Thymus (tissue), 11 donors: Measurements from ENCODE around the gene KCNJ14. TPM values are rescaled to one million over a fixed set of nuclear protein-coding genes. Genes with fewer than 3 reads are reported as not detected.
"Not testable (repeated sequence)": the region's sequence is repeated elsewhere in the genome, so short reads cannot be mapped to it uniquely, and the experiment has no call there.

ENCODE experiments used
- DNase-seq, 9 donors: peaks; one replicate each; pipeline ENCODE4 v3.0.0-alpha.2; 2013; ENCODE audit warnings: low spot score in 9 of 9, low read depth in 6 of 9, missing footprints in 1 of 9
- H3K27ac ChIP-seq, 2 donors: one replicate each; pipeline ENCODE4 v1.5.1; 2013; ENCODE audit warnings: control low read depth in 1 of 2, low read depth in 1 of 2, low read length in 1 of 2, mild to moderate bottlenecking in 1 of 2, moderate library complexity in 1 of 2
- H3K27me3 ChIP-seq, 2 donors: one replicate each; pipeline ENCODE4 v1.5.1; 2013; ENCODE audit warnings: low read length in 1 of 2; ENCODE audit not compliant: control insufficient read depth in 2 of 2, insufficient read depth in 1 of 2
- H3K36me3 ChIP-seq, 2 donors: one replicate each; pipeline ENCODE4 v1.5.1; 2013; ENCODE audit warnings: low read length in 1 of 2, mild to moderate bottlenecking in 1 of 2, moderate library complexity in 1 of 2; ENCODE audit not compliant: control insufficient read depth in 2 of 2, insufficient read depth in 2 of 2
- H3K4me1 ChIP-seq, 2 donors: one replicate each; pipeline ENCODE4 v1.5.1; 2013; ENCODE audit warnings: low read length in 2 of 2; ENCODE audit not compliant: control insufficient read depth in 2 of 2, insufficient read depth in 2 of 2
- H3K4me3 ChIP-seq, 2 donors: one replicate each; pipeline ENCODE4 v1.5.1; 2013; ENCODE audit warnings: low read length in 2 of 2, control low read depth in 1 of 2, mild to moderate bottlenecking in 1 of 2
- H3K9me3 ChIP-seq, 2 donors: one replicate each; pipeline ENCODE4 v1.5.1; 2013; ENCODE audit warnings: low read length in 1 of 2, mild to moderate bottlenecking in 1 of 2; ENCODE audit not compliant: control insufficient read depth in 2 of 2, insufficient read depth in 1 of 2
- WGBS: extraction: QIAGEN DNeasy Blood & Tissue Kit; methylation state at CpG from one replicate; pipeline ENCODE4 v1.1.7; 2013; 5-methylcytosine and 5-hydroxymethylcytosine counted together
- polyA plus RNA-seq: library from polyadenylated mRNA; stranded (reverse); fragments of 200-250 nt; gene quantifications from one replicate; pipeline ENCODE4 v1.2.3, GENCODE V29; 2013
- total RNA-seq: library from RNA; stranded (reverse); fragments of 120-200 nt; gene quantifications from one replicate; pipeline ENCODE4 v1.2.4, GENCODE V29; 2013
- donor health status: healthy.

The KCNJ14 gene
- total and polyA plus RNA-seq, 2 donors = 0.19 to 0.78 TPM

DNA sequence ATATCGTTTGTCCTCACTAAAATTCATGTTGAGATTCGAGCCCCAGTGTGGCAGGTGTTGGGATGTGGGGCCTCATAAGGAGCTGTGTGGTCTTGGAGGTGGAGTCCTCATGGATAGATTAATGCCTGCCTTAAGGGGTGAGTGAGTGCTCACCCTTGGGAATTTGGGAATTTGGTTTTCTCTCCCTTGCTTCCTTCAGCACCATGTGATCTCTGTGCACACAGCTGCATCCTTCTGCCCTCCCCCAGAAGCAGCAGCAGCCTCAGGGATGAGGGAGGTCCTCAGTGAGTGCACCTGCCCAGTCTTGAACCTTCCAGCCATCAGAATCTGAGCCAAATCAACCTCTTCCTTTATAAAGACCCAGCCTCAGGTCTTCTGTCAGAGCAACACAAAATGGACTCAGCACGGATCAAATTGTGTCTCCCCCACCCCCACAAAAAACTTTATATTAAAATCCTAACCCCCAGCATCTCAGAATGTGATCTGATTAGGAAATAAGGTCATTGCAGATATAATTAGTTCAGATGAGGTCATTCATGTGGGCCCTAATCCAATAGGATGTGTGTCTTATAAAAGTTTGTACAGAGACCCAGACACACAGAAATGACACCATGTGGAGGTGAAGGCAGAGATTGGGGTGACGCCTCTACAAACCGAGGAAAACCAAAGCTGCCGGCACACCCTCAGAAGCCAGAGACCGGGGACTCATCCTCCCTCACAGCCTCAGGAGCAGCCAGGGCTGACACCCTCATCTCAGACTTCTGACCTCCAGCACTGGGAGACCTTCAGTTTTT lies 26.7 kb downstream of the KCNJ14 start:
- H3K27ac ChIP-seq = no peak overlapping the region
- peaks cover 27 to 28% of the 10 kb centered on the region in 2 donors for H3K36me3 ChIP-seq
- no peaks in the 10 kb centered on the region for H3K9me3 ChIP-seq
- no peak for DNase-seq
- H3K27me3 ChIP-seq = no peaks in the 10 kb centered on the region
- WGBS = 94% methylated on average over 7 of the region's 7 CpGs
- H3K4me3 ChIP-seq = no peak overlapping the region
- peaks cover 11 to 28% of the 10 kb centered on the region in 2 donors for H3K4me1 ChIP-seq

DNA sequence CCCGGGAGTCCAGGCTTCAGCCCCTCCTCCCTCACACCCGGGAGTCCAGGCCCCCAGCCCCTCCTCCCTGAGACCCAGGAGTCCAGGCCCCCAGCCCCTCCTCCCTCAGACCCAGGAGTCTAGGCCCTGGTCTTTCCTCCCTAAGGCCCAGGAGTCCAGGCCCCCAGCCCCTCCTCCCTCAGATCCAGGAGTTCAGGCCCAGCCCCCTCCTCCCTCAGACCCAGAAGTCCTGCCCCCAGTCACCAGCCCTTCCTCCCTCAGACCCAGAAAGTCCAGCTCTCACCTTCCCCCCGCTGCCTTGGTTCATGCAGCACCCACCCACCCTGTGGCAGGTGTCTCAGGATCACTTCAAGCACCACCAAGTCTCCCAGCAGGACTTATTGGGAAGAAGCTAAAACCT lies 27.9 kb downstream of the KCNJ14 start:
- Histone ChIP-seq H3K9me3 (no peaks in the 10 kb centered on the region), H3K27me3 (peaks cover 0 to 10% of the 10 kb centered on the region in 2 donors), H3K36me3 (peaks cover 14 to 15% of the 10 kb centered on the region in 2 donors), H3K4me1 (peaks cover 11 to 26% of the 10 kb centered on the region in 2 donors), H3K27ac (no peak overlapping the region), H3K4me3 (no peak overlapping the region)
- no peak for DNase-seq
- WGBS = 79% methylated on average over 3 of the region's 3 CpGs

DNA sequence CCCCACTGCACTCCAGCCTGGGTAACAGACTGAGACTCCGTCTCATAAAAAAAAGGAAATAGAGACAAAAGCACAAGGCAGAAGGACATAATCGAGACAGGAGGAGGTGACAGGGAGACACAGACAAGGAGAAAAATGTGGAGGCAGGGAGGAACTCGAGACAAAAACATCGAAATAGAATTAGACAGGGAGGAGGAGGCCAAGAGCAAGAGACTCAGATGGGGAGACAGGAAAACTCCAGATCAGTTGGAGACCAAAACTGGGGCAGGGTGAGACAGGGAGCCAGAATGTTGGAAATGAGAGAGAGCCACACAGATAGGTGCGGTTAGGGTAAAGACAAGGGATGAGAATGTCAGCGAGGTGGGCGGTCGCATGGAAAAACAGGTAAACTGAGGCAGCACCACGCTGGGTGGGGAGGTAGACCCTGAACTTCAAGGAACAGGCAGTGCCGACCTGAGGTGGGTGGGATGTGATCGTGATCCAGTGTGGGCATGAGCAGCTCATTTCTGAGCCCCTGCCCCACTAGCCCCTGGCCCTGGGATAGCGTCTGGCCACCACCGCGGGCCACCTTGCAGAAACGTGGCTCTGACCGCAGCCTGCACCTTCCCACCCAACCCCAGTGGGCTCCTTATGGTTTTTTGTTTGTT lies 29.0 kb downstream of the KCNJ14 start:
- WGBS = 95% methylated on average over 16 of the region's 16 CpGs
- no peak for DNase-seq

DNA sequence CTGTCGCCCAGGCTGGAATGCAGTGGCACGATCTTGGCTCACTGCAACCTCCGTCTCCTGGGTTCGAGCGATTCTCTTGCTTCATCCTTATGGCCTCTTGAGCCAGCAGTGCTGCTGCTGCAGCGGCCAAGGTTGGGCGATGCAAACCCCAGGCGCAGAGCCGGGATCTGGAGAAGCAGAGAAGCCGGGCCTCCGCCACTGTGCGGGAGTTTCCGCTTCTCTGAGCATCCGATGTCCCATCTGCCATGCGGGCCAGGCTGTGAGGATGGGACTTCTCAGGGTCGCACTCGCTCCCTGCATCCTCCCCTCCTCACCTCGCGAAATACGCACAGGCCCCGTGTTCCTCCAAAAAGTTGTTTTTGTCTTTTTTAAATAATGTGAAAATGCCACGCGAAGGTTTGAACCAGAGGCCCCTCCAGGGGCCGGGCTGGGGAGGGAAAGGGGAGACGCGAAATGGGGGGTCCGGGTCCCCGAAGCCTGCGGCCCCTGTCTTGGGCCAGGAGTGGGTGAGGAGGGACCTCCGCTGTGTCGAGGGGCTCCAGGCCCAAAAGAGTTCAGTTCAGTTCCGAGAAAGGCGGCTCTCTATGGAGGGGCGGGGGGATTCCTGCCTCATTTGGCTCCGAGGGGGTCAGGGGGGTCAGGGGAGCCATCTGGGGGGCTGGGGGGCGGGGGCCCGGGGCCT lies 29.7 kb downstream of the KCNJ14 start:
- DNase-seq = no peak
- Histone ChIP-seq H3K27ac (no peak overlapping the region), H3K4me1 (peaks cover 11 to 27% of the 10 kb centered on the region in 2 donors), H3K9me3 (no peaks in the 10 kb centered on the region), H3K27me3 (peaks cover 1 to 21% of the 10 kb centered on the region in 2 donors), H3K36me3 (peaks cover 0 to 1% of the 10 kb centered on the region in 2 donors), H3K4me3 (no peak overlapping the region)
- 94% methylated on average over 37 of the region's 37 CpGs for WGBS

More for the DNA sequence above, 29.0 kb downstream of the KCNJ14 start:
- Histone ChIP-seq H3K36me3 (peaks cover 5 to 7% of the 10 kb centered on the region in 2 donors), H3K27ac (no peak overlapping the region), H3K4me1 (peaks cover 11 to 26% of the 10 kb centered on the region in 2 donors), H3K27me3 (peaks cover 0 to 15% of the 10 kb centered on the region in 2 donors), H3K9me3 (no peaks in the 10 kb centered on the region), H3K4me3 (no peak overlapping the region)

DNA sequence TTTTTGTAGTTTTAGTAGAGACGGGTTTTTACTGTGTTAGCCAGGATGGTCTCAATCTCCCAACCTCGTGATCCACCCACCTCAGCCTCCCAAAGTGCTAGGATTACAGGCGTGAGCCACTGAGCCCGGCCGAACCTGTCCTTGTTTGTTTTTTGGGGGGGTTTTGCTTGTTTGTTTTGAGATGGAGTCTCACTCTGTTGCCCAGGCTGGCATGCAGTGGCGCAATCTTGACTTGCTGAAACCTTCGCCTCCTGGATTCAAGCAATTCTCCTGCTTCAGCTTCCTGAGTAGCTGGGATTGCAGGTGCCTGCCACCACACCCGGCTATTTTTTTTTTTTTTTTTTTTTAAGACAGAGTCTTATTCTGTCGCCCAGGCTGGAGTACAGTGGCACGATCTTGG lies 31.3 kb downstream of the KCNJ14 start:
- 92% methylated on average over 10 of the region's 10 CpGs for WGBS
- peaks cover 12 to 37% of the 10 kb centered on the region in 2 donors for H3K27me3 ChIP-seq
- not testable (repeated sequence) for H3K27ac ChIP-seq, H3K36me3 ChIP-seq, DNase-seq, H3K4me3 ChIP-seq, H3K9me3 ChIP-seq
- peaks cover 11 to 25% of the 10 kb centered on the region in 2 donors for H3K4me1 ChIP-seq

DNA sequence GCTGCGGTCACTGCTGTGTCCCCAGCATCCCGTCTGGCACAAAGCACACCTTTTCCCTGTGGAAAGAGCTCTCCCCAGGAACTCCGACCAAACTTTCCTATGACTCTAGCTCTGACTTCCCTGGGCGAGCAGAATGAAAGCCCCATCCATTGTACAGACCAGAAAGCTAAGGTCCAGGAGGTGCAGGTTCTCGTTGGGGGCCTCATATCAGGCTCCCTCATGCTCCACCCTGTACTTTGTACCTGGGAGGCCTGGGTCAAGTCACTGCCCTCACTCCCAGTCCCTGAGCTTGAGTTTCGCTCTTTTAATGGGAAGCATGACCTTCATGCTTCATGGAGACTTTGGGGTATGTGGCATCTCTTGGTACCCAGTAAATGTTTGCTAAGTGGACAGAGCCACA lies 32.2 kb downstream of the KCNJ14 start:
- H3K27ac ChIP-seq = no peak overlapping the region
- no peak for DNase-seq
- H3K9me3 ChIP-seq = peaks cover 0 to 4% of the 10 kb centered on the region in 2 donors
- no peaks in the 10 kb centered on the region for H3K36me3 ChIP-seq
- 95% methylated on average over 6 of the region's 6 CpGs for WGBS
- no peak overlapping the region for H3K4me3 ChIP-seq
- peaks cover 14 to 25% of the 10 kb centered on the region in 2 donors for H3K4me1 ChIP-seq
- peaks cover 19 to 46% of the 10 kb centered on the region in 2 donors for H3K27me3 ChIP-seq

DNA sequence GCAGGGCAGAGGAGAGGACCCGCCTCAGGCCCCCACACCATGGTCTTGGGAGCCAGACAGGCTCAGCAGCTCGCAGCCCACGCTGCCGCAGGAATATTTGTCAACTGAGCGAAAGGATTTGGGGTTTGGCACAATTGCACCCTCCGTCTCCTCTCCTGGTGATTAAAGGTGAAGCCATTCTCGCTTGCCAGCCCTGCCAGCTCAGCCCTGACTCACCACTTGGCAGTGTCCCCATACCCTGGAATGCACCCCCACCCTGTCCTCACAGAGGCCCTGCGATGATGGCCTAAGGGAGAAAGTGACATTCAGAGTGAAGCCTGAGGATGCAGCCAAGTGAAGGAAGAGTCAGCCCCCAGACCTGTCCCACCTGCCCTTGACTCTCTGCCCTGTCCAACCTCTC lies 32.6 kb downstream of the KCNJ14 start:
- no peaks in the 10 kb centered on the region for H3K36me3 ChIP-seq
- H3K9me3 ChIP-seq = peaks cover 0 to 8% of the 10 kb centered on the region in 2 donors
- H3K27me3 ChIP-seq = peaks cover 23 to 50% of the 10 kb centered on the region in 2 donors
- no peak overlapping the region for H3K27ac ChIP-seq
- WGBS = 94% methylated on average over 8 of the region's 8 CpGs
- H3K4me1 ChIP-seq = peaks cover 14 to 29% of the 10 kb centered on the region in 2 donors
- H3K4me3 ChIP-seq = no peak overlapping the region
- DNase-seq = no peak

DNA sequence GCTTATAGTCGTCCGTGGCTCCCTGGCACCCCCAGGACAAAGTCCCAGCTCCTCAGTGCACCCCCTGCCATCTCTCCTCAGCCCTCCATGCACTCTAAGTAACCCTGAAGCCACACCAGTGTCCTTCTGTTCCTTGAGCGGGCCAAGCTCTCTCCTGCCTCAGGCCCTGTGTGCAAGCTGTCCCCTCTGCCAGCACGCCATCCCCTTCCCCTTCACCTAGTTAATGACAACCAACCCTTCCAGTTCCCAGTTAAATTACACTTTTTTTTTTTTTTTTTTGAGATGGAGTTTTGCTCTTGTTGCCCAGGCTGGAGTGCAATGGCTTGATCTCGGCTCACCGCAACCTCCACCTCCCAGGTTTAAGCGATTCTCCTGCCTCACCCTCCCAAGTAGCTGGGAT lies 33.1 kb downstream of the KCNJ14 start:
- WGBS = 97% methylated on average over 7 of the region's 7 CpGs
- not testable (repeated sequence) for H3K4me3 ChIP-seq, H3K27ac ChIP-seq, H3K36me3 ChIP-seq, DNase-seq
- H3K4me1 ChIP-seq = peaks cover 14 to 29% of the 10 kb centered on the region in 2 donors
- H3K9me3 ChIP-seq = peaks cover 0 to 13% of the 10 kb centered on the region in 2 donors
- H3K27me3 ChIP-seq = peaks cover 29 to 55% of the 10 kb centered on the region in 2 donors
